ENCODE data around the gene SLC22A23. TPM values are rescaled to one million over a fixed set of nuclear protein-coding genes. Genes with fewer than 3 reads are reported as not detected.

Gene SLC22A23
- total and polyA plus RNA-seq, 4 donors: 4.9 to 45.4 (median 19.7) TPM

- Histone ChIP-seq H3K4me1 (ENCODE audit: control insufficient read depth in 4 of 4, insufficient read depth in 4 of 4, low read length in 3 of 4) (peaks cover 0 to 2% (median 0%) of the 10 kb centered on the region in 4 donors), H3K27ac (ENCODE audit: low read depth in 1 of 2, low read length in 2 of 2) (no peak overlapping the region), H3K9ac (ENCODE audit: low read depth in 1 of 2, low read length in 2 of 2) (no peak overlapping the region), H3K9me3 (ENCODE audit: control insufficient read depth in 4 of 4, low read length in 3 of 4) (no peaks in the 10 kb centered on the region), H3K27me3 (ENCODE audit: control insufficient read depth in 4 of 4, insufficient read depth in 4 of 4, low read length in 3 of 4) (no peaks in the 10 kb centered on the region), H3K4me3 (ENCODE audit: low read depth in 1 of 3, low read length in 3 of 3) (no peak overlapping the region), H3K36me3 (ENCODE audit: control insufficient read depth in 4 of 4, insufficient read depth in 3 of 4, low read depth in 1 of 4, low read length in 3 of 4) (no peaks in the 10 kb centered on the region)
- WGBS: 93% methylated on average over 5 of the region's 5 CpGs
- TF ChIP-seq CTCF (IDR thresholded peaks at IDR 0.05; ENCODE audit: low read depth, low read length, missing input control): no peak
- TF ChIP-seq RXRA (IDR thresholded peaks at IDR 0.05): no peak
- no peak for TF ChIP-seq GABPA (IDR thresholded peaks at IDR 0.05 in 1 of 2, conservative IDR thresholded peaks at IDR 0.05 in 1 of 2)
- no peak for TF ChIP-seq HNF4G (IDR thresholded peaks at IDR 0.05)
- TF ChIP-seq FOXA2 (IDR thresholded peaks at IDR 0.05): no peak
- TF ChIP-seq TAF1 (conservative IDR thresholded peaks at IDR 0.05): no peak
- TF ChIP-seq HNF4A (conservative IDR thresholded peaks at IDR 0.05): no peak
- TF ChIP-seq FOXA1 (IDR thresholded peaks at IDR 0.05): no peak
- TF ChIP-seq JUND (IDR thresholded peaks at IDR 0.05): no peak
- no peak for TF ChIP-seq RAD21 (IDR thresholded peaks at IDR 0.05)
- no peak for TF ChIP-seq ATF3 (IDR thresholded peaks at IDR 0.05)
- no peak for TF ChIP-seq EGR1 (IDR thresholded peaks at IDR 0.05; ENCODE audit: low read depth in 2 of 2)
- no peak for TF ChIP-seq SP1 (IDR thresholded peaks at IDR 0.05)
- TF ChIP-seq REST (IDR thresholded peaks at IDR 0.05): no peak
- DNase-seq (ENCODE audit: low spot score): no peak
Measured at GRCh38 chr6:3473773-3474172, 16.9 kb upstream of the SLC22A23 start.

GRCh38 chr6:3471711-3472110, 14.9 kb upstream of the SLC22A23 start:
- Histone ChIP-seq H3K36me3 (ENCODE audit: control insufficient read depth in 4 of 4, insufficient read depth in 3 of 4, low read depth in 1 of 4, low read length in 3 of 4) (no peaks in the 10 kb centered on the region), H3K27ac (ENCODE audit: low read depth in 1 of 2, low read length in 2 of 2) (no peak overlapping the region), H3K4me1 (ENCODE audit: control insufficient read depth in 4 of 4, insufficient read depth in 4 of 4, low read length in 3 of 4) (peaks cover 0 to 2% (median 0%) of the 10 kb centered on the region in 4 donors), H3K27me3 (ENCODE audit: control insufficient read depth in 4 of 4, insufficient read depth in 4 of 4, low read length in 3 of 4) (no peaks in the 10 kb centered on the region), H3K4me3 (ENCODE audit: low read depth in 1 of 3, low read length in 3 of 3) (no peak overlapping the region), H3K9ac (ENCODE audit: low read depth in 1 of 2, low read length in 2 of 2) (no peak overlapping the region), H3K9me3 (ENCODE audit: control insufficient read depth in 4 of 4, low read length in 3 of 4) (no peaks in the 10 kb centered on the region)
- TF ChIP-seq JUND (IDR thresholded peaks at IDR 0.05): no peak
- no peak for TF ChIP-seq GABPA (IDR thresholded peaks at IDR 0.05 in 1 of 2, conservative IDR thresholded peaks at IDR 0.05 in 1 of 2)
- TF ChIP-seq FOXA1 (IDR thresholded peaks at IDR 0.05): no peak
- no peak for TF ChIP-seq HNF4A (conservative IDR thresholded peaks at IDR 0.05)
- no peak for TF ChIP-seq NR2F2 (IDR thresholded peaks at IDR 0.05)
- no peak for TF ChIP-seq ZBTB33 (IDR thresholded peaks at IDR 0.05)
- TF ChIP-seq ATF3 (IDR thresholded peaks at IDR 0.05): no peak
- no peak for TF ChIP-seq SP1 (IDR thresholded peaks at IDR 0.05)
- no peak for DNase-seq (ENCODE audit: low spot score)
- WGBS: 90% methylated on average over 3 of the region's 3 CpGs
